GM10248 (cell line): Measurements from ENCODE around the gene KCTD6.

Source experiments
- CTCF ChIA-PET: fragments of 300-600 bp; sonication (Branson Sonifier 250); formaldehyde crosslinking; extraction: SDS; loops from one replicate; lab custom pipeline; 2021; ENCODE audit warnings: antibody characterized with exemption; lab: Yijun Ruan, JAX
- POLR2A ChIA-PET: fragments of 350-650 bp; sonication (Branson Sonifier 250); formaldehyde crosslinking; extraction: SDS; loops from one replicate; lab custom pipeline; 2020; ENCODE audit warnings: antibody characterized with exemption; lab: Yijun Ruan, JAX
- DNase-seq: peaks from one replicate; pipeline ENCODE4 v3.0.0; 2012; ENCODE audit errors: extremely low spot score
- TF ChIP-seq, protein P1 (sequence below): IDR thresholded peaks from 2 replicates; pipeline ENCODE4 v1.5.1; 2012; ENCODE audit warnings: mild to moderate bottlenecking, low read depth; ENCODE audit errors: extremely low read depth, missing control alignments, control extremely low read depth

Gene KCTD6

DNA sequence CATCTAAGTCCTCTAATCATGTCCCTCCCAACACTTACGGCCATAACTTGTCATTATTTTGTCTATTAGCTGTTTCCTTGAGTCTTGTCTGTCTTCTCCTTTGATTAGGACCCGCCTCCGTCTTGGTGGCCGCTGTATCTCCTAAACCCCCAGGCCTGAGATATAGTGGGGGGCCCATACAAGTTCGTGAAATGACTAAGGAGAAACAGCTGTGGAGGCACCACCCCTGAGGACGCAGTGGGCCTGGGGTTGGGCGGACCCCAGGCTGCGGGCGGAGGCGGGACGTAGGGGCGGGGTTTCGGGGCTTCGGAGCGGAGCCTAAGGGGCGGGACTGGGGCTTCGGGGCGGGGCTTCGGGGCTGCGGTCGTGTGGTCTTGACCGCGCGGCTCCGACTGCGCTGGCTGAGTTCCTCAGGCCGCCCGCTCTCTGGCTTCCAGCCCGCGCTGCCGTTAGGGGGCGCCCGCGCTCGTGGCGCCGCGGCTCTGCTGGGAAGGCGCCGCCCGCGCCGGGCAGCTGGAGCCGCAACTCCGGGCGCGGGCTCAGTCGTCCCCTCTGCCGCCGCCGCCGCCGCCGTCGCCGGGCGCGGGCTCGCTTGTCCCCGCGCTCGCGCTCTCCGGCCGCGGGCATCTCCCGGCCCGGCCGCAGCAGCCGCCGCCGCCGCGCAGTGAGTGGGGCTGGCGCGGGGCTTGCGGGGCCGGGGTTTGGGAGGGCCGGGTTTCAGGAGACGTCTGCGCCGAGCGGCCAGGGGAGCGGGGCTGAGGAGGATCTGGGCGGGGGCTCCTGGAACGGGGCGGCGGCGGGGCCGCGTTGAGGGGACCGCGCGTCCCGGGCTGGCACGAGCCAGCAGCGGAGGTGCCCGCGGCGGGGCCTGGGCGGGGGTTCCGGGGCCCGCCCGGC lies at the start of gene KCTD6:
Gene KCTD6 (plus strand): TSS at position 591 of the 897 bp plus-strand sequence. CDS start 6,660 bp downstream, outside the sequence.
- ChIA-PET POLR2A (no interaction called here), CTCF (interaction anchor here (0.6 to 5.1 kb wide), 38 partner anchors 8 to 313 kb away, joined by 3 to 32 read pairs (median 3); partner anchors contain the start of genes HTD2, PDHB and RPP14)
- DNase-seq, result peak; percentile 96
- TF ChIP-seq, protein P1, sequence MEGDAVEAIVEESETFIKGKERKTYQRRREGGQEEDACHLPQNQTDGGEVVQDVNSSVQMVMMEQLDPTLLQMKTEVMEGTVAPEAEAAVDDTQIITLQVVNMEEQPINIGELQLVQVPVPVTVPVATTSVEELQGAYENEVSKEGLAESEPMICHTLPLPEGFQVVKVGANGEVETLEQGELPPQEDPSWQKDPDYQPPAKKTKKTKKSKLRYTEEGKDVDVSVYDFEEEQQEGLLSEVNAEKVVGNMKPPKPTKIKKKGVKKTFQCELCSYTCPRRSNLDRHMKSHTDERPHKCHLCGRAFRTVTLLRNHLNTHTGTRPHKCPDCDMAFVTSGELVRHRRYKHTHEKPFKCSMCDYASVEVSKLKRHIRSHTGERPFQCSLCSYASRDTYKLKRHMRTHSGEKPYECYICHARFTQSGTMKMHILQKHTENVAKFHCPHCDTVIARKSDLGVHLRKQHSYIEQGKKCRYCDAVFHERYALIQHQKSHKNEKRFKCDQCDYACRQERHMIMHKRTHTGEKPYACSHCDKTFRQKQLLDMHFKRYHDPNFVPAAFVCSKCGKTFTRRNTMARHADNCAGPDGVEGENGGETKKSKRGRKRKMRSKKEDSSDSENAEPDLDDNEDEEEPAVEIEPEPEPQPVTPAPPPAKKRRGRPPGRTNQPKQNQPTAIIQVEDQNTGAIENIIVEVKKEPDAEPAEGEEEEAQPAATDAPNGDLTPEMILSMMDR, result peak; percentile 96

DNA sequence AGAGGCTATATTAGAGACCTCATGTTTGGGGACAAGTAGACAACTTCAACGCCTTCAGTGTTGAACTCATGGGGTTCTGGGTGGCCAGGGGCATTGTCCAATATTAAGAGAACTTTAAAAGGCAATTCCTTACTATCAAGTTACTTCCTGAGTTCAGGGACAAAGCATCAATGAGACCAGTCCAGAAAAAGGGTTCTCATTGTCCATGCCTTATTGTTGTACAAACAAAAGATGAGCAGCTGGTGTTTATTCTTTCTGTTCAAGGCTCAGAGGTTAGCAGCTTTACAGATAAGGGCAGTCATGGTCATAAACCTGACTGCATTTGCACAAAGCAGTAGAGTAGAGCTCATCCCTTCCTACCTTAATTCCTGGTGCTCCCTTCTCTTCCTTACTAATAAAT lies 39.7 kb upstream of the KCTD6 start:
- TF ChIP-seq, protein P1, result no peak
- CTCF ChIA-PET, result interaction anchor here (0.8 to 2.3 kb wide), 2 partner anchors 17 to 117 kb away, joined by 3 to 5 read pairs; no protein-coding TSS in a partner anchor
- DNase-seq, result no peak
- POLR2A ChIA-PET, result no interaction called here

DNA sequence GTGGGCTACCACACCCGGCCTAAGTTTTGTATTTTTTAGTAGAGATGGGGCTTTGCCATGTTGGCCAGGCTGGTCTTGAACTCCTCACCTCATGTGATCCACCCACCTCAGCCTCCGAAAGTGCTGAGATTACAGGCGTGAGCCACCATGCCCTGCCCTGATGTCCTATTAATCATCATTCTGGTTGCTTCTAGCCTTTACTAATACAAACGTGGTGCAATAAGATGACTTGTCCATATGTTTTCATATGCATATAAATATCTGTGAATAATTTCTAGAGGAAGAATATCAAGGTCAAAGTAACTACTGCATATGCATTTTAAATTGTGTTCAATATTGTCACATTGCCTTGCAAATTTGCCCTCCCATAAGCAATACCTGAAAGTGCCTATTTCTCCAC lies 32.7 kb upstream of the KCTD6 start:
- no peak for DNase-seq
- ChIA-PET POLR2A (no interaction called here), CTCF (interaction anchor here (1.0 to 1.9 kb wide), 2 partner anchors 13 to 16 kb away, joined by 4 to 5 read pairs; no protein-coding TSS in a partner anchor)
- TF ChIP-seq, protein P1, result no peak

DNA sequence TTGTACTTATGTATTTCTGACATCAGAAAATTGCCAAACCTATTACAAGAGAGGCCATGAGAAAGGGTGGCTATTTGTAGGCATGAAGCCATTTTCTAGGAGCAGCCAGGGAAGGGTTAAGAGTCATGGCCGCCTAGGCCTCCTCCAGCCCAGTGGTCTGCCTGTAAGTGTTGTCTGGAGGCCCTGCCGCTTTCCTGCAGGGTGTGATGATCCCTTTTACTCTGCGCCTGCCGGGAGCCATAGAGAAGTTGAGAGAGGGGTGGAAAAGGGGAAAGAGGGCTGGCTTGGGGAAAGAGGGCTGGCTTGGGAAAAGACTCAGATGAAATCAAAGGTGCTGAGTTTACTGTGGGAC lies 29.1 kb upstream of the KCTD6 start:
- CTCF ChIA-PET, result no interaction called here
- no peak for DNase-seq
- POLR2A ChIA-PET, result no interaction called here
- TF ChIP-seq, protein P1, result no peak

DNA sequence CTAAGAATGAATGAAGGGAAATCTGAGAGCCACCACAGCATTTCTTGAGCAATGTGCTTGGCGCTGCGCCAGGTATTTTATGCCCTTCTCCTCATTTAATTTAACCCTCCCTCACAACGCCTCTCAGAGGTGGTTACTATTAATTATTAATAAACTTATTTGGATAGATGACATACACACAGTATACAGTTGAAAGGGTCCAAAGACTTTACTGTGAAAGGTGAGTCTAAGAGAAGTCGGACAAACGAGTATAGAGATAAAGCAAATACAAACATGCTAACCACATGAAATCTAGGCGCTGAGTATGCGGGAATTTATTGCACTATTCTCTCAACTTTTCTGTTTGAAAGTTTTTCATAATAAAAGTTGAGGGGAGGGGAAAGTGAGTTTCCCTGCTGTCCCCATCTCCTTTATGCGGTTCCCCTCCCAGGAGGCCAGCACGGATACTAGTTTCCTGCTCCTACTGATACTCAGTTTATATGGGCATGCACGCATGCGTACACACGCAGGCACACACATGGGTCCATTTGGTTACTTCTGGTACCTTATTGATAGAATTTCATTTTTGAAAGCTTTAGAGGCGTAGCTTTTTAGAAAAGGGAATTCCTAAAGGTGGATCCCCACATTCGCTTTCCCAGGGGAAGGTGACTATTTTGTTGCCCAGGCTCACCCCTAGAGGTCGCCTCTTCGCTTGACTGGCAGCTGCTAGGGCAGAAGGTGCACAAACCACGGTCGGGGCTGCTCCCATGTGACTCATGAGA lies 28.5 kb upstream of the KCTD6 start:
- POLR2A ChIA-PET, result no interaction called here
- CTCF ChIA-PET, result interaction anchor here (0.6 to 1.8 kb wide), 21 partner anchors 8 to 247 kb away, joined by 3 to 16 read pairs (median 3); partner anchors contain the start of genes HTD2, PDHB, PXK and RPP14
- peak; percentile 79 for DNase-seq

More for the DNA sequence above, 28.5 kb upstream of the KCTD6 start:
- TF ChIP-seq, protein P1, result peak; percentile 83
